ENCODE measurements around the gene AUTS2.

- TF ChIP-seq POLR2A (IDR thresholded peaks at IDR 0.05) (no peak), CTCF (IDR thresholded peaks at IDR 0.05) (no peak), POLR2AphosphoS5 (IDR thresholded peaks at IDR 0.05) (no peak), EP300 (IDR thresholded peaks at IDR 0.05; ENCODE audit: low read depth) (no peak)
Measured at GRCh38 chr7:70379210-70379609, 780.9 kb downstream of the AUTS2 start.
